SK-N-SH treated with all-trans-retinoic acid at 6 μM for 48 hours (cell line): ENCODE measurements around the gene ZMIZ1.

Source experiments
- ATAC-seq: fragments of 200-7000 bp; cut with Tn5 transposase; 3 replicates; pipeline ENCODE4 v1.9.1; 2020; ENCODE audit warnings: mild to moderate bottlenecking, moderate library complexity
- ARNTL ChIP-seq: fragments of 450-650 bp; formaldehyde crosslinking; IDR thresholded peaks from 2 replicates; pipeline ENCODE4 v1.5.0; 2020; ENCODE audit warnings: low read depth, mild to moderate bottlenecking, moderate library complexity, borderline replicate concordance
- CSDC2 ChIP-seq: fragments of 250-450 bp; sonication (Bioruptor Pico); IDR thresholded peaks from 2 replicates; pipeline ENCODE4 v1.5.0; 2020; ENCODE audit warnings: mild to moderate bottlenecking, moderate library complexity
- CSRNP3 ChIP-seq: fragments of 250-450 bp; sonication (Bioruptor Pico); IDR thresholded peaks from 2 replicates; pipeline ENCODE4 v1.5.1; 2021; ENCODE audit warnings: mild to moderate bottlenecking, moderate library complexity
- ESRRG ChIP-seq: fragments of 250-450 bp; sonication (Bioruptor Pico); IDR thresholded peaks from 2 replicates; pipeline ENCODE4 v1.6.1; 2021; ENCODE audit warnings: mild to moderate bottlenecking
- GLIS3 ChIP-seq: fragments of 250-450 bp; sonication (Bioruptor Pico); IDR thresholded peaks from 2 replicates; pipeline ENCODE4 v1.5.0; 2020; ENCODE audit warnings: mild to moderate bottlenecking, moderate library complexity
- ISL1 ChIP-seq: fragments of 250-450 bp; sonication (Bioruptor Pico); IDR thresholded peaks from 2 replicates; pipeline ENCODE4 v2.1.2; 2022; ENCODE audit warnings: mild to moderate bottlenecking, moderate library complexity
- OSR1 ChIP-seq: fragments of 250-450 bp; sonication (Bioruptor Pico); IDR thresholded peaks from 2 replicates; pipeline ENCODE4 v1.8.0; 2022; ENCODE audit warnings: moderate library complexity, mild to moderate bottlenecking, inconsistent platforms
- PATZ1 ChIP-seq: fragments of 250-450 bp; sonication (Bioruptor Pico); IDR thresholded peaks from 2 replicates; pipeline ENCODE4 v1.8.0; 2020; ENCODE audit warnings: mild to moderate bottlenecking, moderate library complexity, borderline replicate concordance
- POU6F1 ChIP-seq: fragments of 250-450 bp; sonication (Bioruptor Pico); IDR thresholded peaks from 2 replicates; pipeline ENCODE4 v1.8.0; 2021; ENCODE audit warnings: low read depth, mild to moderate bottlenecking, moderate library complexity, borderline replicate concordance
- PPARA ChIP-seq: fragments of 250-450 bp; sonication (Bioruptor Pico); IDR thresholded peaks from 2 replicates; pipeline ENCODE4 v1.5.0; 2020; ENCODE audit warnings: mild to moderate bottlenecking, borderline replicate concordance
- RARB ChIP-seq: fragments of 250-450 bp; sonication (Bioruptor Pico); IDR thresholded peaks from 2 replicates; pipeline ENCODE4 v1.8.0; 2021; ENCODE audit warnings: mild to moderate bottlenecking, moderate library complexity
- SNAI2 ChIP-seq: fragments of 250-450 bp; sonication (Bioruptor Pico); IDR thresholded peaks from 2 replicates; pipeline ENCODE4 v1.5.0; 2020; ENCODE audit warnings: mild to moderate bottlenecking, moderate library complexity
- TCF4 ChIP-seq: fragments of 250-450 bp; sonication (Bioruptor Pico); IDR thresholded peaks from 2 replicates; pipeline ENCODE4 v1.8.0; 2021; ENCODE audit warnings: mild to moderate bottlenecking, moderate library complexity, borderline replicate concordance
- TSHZ2 ChIP-seq: fragments of 250-450 bp; sonication (Bioruptor Pico); IDR thresholded peaks from 2 replicates; pipeline ENCODE4 v1.5.0; 2020; ENCODE audit warnings: mild to moderate bottlenecking, moderate library complexity
- ZC3H10 ChIP-seq: fragments of 250-450 bp; sonication (Bioruptor Pico); IDR thresholded peaks from 2 replicates; pipeline ENCODE4 v1.5.1; 2021; ENCODE audit warnings: mild to moderate bottlenecking, moderate library complexity
- ZFP3 ChIP-seq: fragments of 250-450 bp; sonication (Bioruptor Pico); IDR thresholded peaks from 2 replicates; pipeline ENCODE4 v1.5.0; 2020; ENCODE audit warnings: mild to moderate bottlenecking, moderate library complexity
- ZFP30 ChIP-seq: fragments of 450-650 bp; formaldehyde crosslinking; IDR thresholded peaks from 2 replicates; pipeline ENCODE4 v1.5.0; 2022; ENCODE audit warnings: mild to moderate bottlenecking, moderate library complexity
- ZNF565 ChIP-seq: fragments of 450-650 bp; formaldehyde crosslinking; conservative IDR thresholded peaks from 2 replicates; pipeline ENCODE4 v1.5.0; 2020; ENCODE audit warnings: low read depth, mild to moderate bottlenecking, moderate library complexity
- ZNF70 ChIP-seq: fragments of 450-650 bp; formaldehyde crosslinking; IDR thresholded peaks from 2 replicates; pipeline ENCODE4 v1.5.0; 2020; ENCODE audit warnings: mild to moderate bottlenecking, moderate library complexity
- ZNF8 ChIP-seq: fragments of 450-650 bp; formaldehyde crosslinking; IDR thresholded peaks from 2 replicates; pipeline ENCODE4 v1.5.0; 2020; ENCODE audit warnings: mild to moderate bottlenecking, moderate library complexity

The ZMIZ1 gene

DNA sequence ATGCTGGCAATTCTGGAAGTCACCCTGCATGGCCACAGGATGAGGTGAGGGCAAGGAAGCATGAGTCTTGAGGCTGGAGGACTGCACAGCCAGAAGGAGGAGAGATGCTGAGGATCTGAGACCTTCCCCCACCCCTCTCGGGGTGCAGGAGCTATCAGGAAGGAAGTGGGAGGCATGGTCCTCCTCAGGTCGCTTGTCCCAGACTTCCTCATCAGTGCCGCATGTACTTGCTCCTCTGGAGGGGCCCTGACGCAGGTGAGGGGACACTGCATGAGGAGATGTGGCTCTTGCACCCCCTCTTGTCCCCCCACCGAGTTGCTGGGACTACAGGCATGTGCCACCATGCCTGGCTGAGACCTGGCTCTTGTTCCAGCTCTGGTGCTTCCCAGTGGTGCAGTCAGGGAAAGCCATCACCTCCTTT is 5.7 kb upstream of the ZMIZ1 start:
- TF ChIP-seq ZNF565 (CRISPR knock-in tag) (no peak), TSHZ2 (CRISPR knock-in tag) (no peak), SNAI2 (CRISPR knock-in tag) (no peak), RARB (CRISPR knock-in tag) (no peak), CSDC2 (CRISPR knock-in tag) (no peak), TCF4 (CRISPR knock-in tag) (no peak), ARNTL (no peak), OSR1 (CRISPR knock-in tag) (no peak), ZFP3 (CRISPR knock-in tag) (no peak)
- ATAC-seq: no peak

DNA sequence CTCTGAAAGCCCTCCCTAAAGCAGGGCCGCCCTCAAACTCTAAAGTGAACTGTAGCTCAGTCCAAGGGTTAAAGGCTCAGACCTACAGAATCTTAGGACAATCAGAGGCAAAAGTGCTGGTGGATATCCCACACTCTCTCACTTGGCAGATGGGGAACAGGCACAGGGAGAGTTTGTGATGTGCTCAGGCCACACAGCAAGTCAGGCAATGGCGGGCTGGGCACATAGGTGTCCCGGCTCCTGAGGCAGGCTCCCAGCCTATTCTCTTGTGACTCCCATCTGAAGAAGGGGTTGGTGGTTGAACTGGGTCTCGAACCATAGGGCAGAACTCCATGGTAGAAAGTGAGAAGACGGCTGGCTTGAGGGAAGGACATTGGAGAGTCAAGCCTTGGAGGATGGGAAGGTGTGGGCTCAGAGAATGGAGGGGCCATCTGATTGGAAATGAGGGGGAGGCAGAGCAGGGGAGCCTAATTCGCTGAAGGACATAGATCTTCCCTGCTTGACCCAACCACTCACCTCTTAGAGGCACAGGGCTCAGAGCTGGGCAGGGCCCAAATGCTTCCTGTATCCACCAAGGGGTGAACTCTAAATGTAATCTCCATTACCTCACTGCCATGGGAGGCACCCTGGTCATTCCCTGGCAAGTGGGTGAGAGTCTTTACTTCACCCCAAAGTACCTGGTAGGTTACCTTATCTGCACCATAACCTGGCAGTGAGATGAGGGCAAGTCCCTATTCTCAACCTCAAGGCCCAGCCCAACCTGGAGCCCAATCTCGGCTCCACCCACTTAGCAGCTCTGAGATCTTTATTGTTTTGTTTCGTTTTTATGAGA is 4.9 kb upstream of the ZMIZ1 start:
- no peak for TF ChIP-seq ZC3H10
- no peak for TF ChIP-seq RARB (CRISPR knock-in tag)
- no peak for TF ChIP-seq GLIS3
- TF ChIP-seq ARNTL: no peak
- TF ChIP-seq PPARA (CRISPR knock-in tag): no peak
- TF ChIP-seq ZNF70 (CRISPR knock-in tag): no peak
- TF ChIP-seq CSDC2 (CRISPR knock-in tag): no peak
- TF ChIP-seq ZNF8 (CRISPR knock-in tag): no peak
- no peak for TF ChIP-seq TSHZ2 (CRISPR knock-in tag)
- TF ChIP-seq ZFP3 (CRISPR knock-in tag): no peak
- no peak for TF ChIP-seq POU6F1 (CRISPR knock-in tag)
- no peak for TF ChIP-seq ESRRG (CRISPR knock-in tag)
- no peak for TF ChIP-seq ZNF565 (CRISPR knock-in tag)
- TF ChIP-seq ZFP30 (CRISPR knock-in tag): no peak
- no peak for TF ChIP-seq CSRNP3 (CRISPR knock-in tag)
- no peak for TF ChIP-seq ISL1 (CRISPR knock-in tag)
- TF ChIP-seq SNAI2 (CRISPR knock-in tag): no peak
- TF ChIP-seq, all 23 proteins: peak for 0
- no peak for ATAC-seq

GRCh38 chr10:79065091-79065551 is 3.6 kb upstream of the ZMIZ1 start:
- ATAC-seq: no peak
- TF ChIP-seq ZNF565 (CRISPR knock-in tag): no peak
- no peak for TF ChIP-seq GLIS3
- no peak for TF ChIP-seq POU6F1 (CRISPR knock-in tag)
- TF ChIP-seq OSR1 (CRISPR knock-in tag): no peak
- TF ChIP-seq CSRNP3 (CRISPR knock-in tag): no peak
- no peak for TF ChIP-seq ESRRG (CRISPR knock-in tag)
- TF ChIP-seq PATZ1 (CRISPR knock-in tag): no peak
- TF ChIP-seq ZNF8 (CRISPR knock-in tag): no peak
- TF ChIP-seq ISL1 (CRISPR knock-in tag): no peak
- TF ChIP-seq CSDC2 (CRISPR knock-in tag): no peak
- no peak for TF ChIP-seq ZFP3 (CRISPR knock-in tag)
- no peak for TF ChIP-seq RARB (CRISPR knock-in tag)
- TF ChIP-seq TCF4 (CRISPR knock-in tag): no peak
